IPS-NIHi11 (cell line): ENCODE measurements around the gene CD36.
A peak's percentile ranks its signal among the peaks of the same experiment; 100 is the strongest.

Source experiments
- DNase-seq: peaks from one replicate; pipeline ENCODE4 v3.0.0; 2012; ENCODE audit warnings: mixed read lengths, low spot score

The CD36 gene

DNA sequence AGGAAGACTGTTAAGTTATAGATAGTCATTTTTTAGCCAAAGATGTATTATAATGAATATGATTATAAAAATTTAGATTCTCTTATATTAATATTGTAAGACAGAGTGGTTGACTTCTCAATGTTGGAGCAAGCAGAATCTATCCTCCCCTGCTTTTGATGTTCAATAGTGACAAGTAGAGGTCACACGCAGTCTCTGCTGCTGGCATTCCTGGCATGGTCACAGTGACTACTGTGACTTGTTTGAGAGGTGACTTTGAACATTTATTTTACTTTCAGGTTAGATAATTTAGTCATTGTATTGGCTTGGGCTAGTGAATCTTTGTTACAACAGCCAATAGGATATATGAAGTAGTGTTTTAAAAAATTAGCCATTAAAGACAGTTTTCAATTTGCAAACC, 13.7 kb upstream of the CD36 start:
- DNase-seq, result no peak

DNA sequence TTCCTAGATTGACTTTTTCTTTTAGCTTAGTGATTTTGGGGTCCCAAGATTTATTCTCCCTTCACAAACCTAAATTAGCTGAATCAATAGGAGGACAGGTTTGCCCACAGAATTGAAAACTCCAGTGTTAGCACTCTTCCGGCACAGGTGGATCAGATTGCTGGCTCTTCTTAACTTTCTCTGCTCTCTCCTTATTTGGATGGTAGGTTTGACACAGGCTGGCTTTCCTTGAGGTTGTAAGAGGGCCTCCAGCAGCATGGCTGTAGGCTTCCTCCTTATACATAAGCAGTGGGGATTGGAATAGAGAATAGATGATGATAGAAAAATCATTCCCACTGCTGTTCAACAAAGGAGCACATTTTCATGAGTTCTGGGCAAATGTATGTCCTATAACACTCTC, 9.4 kb upstream of the CD36 start:
- no peak for DNase-seq

DNA sequence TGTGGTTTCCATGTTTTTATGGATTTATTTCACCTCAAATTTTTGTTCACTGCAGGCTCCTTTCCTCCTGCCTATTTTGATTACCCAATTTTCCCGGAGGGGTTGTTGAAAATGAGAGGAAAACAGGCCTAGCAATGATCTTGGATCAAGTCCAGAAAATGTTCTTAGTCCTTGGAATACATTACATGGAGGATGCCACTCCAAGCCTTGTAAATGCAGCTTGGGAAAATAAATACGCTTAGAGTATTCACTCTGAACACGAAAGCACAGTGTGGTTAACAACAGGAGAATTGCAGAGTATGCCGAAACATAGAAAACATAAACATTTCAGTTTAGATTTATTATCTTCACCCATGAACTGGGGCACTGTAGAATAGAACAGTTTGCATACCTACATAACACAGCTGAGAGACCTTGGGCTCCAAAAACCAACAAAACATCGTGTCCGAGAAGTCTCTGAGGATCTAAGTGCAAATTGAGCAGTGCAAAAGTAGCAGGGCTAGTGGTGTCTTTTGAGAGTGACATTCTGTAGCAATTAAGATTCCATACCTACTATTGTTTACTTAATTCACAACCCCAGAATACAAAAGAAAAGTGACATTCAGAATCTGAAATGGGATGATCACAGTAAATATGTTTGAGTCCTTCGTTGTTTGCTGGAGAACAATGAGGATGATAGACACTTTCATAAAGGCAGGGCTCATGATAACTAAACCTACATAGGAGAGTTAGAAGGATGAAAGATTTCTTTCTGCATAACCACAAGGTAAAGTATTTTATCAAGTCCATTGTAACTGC, 7.6 kb upstream of the CD36 start:
- DNase-seq, result no peak

DNA sequence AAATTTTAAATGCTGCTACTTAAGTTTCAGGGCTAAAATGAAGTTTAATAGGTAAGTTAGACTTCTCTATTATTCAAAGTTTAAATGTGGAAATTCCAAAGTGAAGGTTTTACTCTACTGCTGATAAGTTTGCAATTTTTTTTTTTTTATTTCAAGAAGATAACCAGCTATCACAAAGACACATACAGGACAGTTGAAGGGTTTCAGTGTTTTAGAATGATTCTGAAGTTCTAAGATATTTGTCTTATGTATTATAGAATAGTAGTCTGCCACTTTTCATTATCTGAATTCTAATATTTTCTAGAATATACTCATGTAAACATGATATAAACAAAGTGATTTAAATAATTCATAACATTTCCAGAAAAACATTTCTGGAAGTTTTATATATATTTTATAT, 7.0 kb upstream of the CD36 start:
- no peak for DNase-seq

DNA sequence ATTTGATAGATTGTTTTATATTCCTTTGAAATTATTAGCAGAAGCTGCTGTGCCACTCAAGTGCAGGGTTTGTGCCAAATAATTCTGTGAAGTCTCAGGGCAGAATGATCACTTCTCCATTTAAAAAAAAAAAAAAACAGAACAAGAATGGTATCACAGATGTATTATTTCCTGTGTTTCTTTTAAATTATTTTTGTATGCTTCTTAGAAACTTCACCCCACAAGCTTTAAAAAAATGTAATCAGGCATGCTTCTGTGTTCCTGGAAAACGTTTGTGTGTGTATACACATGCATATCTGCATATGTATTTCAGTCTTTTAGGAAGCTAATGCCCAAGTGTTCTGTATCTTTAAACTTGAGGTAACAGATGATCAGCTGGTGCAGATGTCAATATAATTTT, 6.3 kb upstream of the CD36 start:
- DNase-seq, result no peak

DNA sequence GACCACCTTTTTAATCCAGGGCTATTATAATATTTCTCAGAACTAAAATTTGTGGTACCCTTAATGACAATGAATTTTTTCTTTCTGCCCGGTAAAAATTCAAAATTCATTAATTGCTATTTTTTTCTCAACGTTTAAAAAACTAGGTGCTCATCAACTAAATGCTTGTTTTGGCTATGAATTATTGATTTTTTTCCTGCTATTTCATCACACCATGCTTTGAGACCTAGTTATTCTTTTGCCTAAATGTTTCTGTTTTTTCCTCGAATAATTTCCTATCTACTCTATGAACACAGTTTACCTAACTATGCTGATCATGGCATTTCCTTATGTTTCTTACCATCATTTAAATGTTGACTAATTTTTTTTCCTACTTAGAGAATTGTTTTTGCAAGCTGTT, 5.6 kb upstream of the CD36 start:
- DNase-seq, result no peak

DNA sequence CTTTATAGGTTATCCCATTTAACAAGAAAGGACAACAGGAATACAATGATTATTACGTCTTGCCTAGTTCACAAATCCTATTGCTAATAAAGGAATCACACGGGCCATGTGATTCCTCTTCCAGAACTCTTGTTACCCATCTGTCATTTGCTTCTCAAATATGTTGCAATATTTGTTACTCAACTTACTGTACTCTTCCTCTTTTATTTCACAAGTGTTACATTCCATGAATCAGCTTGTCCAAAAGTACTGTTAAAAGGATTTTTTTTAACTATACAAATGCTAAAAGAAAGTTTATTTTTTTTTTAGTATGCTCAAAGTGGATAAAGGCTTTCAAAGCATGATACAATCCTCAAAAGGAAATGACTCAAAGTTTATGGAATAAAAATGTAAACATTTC, 3.9 kb upstream of the CD36 start:
- no peak for DNase-seq

DNA sequence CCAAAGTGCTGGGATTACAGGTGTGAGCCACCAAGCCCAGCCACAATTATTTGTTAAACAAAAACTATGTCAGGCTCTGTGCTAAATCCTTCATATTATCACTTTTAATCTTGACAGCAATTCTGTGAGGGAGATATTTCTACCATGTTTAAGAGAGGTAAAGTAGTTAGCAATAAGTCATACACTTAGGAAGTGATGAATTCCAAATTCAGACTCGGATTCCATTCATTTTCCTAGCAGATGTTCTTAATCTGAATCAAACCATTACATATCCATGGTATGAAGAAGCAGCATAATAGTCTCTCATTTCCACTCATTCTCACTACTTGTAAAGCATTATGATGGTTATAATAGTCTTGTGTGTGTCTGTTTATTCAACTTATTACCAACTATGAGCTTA, 2.9 kb upstream of the CD36 start:
- DNase-seq, result no peak

DNA sequence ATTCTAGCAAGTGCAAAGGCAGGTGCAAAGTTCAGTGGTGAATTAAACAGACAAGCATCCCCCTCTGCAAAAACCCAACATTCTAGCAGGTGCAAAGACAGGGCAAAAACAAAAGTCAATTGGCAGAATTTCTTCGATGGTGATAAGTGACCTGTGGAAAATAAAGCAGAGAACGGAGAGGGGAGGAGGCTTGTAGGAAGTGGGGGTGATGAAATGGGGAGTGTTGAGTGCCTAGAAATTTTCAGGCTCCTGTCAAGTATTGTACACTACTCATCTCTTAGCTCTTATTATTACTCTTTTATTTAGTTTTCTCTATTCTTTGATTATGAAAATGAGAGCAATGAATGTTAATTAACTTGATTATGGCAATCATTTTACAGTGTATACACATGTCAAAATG, 2.4 kb upstream of the CD36 start:
- no peak for DNase-seq

DNA sequence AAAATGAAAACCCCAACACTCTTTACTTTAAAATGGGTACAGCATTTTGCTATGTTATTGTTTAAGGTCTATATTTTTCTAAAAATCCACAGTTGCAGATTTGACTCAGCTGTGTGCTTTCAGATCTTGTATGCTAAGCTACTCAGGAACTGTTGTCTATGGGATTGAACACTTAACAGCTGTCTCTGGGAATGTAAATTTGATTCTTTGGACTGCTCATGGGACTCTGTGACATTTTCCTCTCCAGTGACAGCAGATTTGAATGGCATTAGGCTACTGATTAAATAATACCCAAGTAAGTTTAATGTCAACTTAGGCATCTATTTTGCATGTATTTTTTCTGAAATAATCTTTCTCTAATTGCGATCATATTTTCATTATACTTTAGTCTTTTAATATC, 1.7 kb upstream of the CD36 start:
- no peak for DNase-seq

DNA sequence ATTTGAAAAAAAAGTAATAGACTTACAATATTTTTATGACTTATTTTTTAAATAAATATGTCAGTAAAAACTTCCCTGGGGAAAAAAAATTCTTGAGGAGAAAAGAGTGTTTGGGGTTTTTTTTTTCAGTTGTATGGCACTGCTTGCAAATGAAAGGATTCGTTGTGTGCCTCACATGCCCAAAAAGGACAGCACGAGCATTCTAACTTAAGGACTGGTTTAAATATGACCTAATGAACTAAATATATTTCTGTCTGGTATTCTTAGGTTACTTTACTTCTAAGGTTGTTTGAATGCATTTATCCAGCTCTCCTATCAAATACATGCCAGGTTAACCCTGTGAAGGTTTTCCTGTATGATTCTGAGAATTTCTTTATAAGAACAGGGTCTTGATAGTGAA, 988 bp upstream of the CD36 start:
- no peak for DNase-seq

DNA sequence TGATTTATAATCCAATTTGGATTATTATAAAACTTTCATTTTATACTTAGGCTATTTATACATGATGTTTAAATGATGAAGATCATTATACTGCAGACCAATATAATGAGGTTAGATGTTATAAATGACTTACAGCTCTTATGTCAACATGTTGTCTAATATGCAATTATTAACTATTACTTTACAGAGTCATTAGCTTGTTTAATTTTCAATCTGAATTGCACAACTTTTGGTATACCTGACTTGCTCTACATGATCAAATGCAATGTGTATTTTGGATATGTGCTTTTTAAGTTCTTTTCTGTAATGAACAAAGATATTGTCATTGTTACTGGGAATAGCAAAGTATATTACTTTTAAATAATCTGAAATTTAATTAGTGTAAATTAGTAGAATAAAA, 569 bp downstream of the CD36 start:
- DNase-seq, result no peak

DNA sequence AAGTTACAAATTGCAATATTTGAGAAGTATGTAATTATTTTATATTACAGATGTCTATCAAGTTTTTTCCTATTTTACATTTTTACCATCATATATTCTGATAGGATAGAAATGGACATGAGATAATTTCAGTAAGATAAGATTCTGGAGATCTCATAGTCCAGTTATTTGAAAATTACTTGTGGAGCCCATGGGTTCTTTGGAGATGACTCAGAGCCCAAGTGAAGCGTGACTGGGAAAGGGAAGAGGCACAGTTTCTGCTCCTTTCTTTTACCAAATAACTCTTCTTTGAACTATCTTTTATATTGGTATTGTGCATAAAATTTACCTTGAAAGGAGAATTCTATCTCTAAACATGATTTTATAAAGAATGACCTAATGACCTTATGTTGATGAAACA, 2.4 kb downstream of the CD36 start:
- DNase-seq, result no peak

DNA sequence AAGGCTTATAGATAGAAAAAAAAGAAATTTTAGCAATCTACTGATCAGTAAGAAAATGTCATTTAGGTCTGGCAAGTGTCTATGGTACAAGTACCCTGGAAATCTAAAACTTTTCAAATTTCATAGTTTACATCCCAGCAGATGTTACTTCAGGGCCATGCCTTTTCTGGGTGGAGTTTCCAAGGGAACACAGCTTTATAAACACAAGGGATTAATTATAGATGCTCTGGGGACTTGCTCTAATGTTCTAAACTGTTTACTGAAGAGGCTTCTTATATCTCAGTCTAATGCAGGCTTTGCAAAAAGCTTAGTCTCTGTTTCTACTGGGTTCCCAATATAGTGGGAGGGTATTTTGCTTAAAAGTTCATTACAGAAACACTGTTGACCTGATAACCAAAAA, 3.1 kb downstream of the CD36 start:
- no peak for DNase-seq

DNA sequence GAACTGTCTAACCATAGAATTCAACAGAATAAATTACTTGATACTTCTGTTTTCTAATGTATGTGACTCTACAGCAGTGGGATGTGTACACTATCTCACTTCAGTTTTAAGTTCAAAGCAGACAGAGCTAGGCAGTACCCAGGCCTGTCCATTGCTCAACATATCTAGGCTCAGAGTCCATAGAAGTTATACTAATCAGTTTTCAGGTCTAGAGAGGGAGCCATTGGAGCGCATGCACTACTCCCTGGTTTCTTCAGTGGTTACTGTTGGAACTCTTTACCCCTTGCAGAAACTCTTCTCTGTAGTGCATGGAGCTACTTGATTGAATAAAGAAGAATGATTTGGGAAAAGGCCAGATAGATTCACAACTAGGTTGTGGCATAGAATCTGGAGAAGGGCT, 4.4 kb downstream of the CD36 start:
- DNase-seq, result no peak

DNA sequence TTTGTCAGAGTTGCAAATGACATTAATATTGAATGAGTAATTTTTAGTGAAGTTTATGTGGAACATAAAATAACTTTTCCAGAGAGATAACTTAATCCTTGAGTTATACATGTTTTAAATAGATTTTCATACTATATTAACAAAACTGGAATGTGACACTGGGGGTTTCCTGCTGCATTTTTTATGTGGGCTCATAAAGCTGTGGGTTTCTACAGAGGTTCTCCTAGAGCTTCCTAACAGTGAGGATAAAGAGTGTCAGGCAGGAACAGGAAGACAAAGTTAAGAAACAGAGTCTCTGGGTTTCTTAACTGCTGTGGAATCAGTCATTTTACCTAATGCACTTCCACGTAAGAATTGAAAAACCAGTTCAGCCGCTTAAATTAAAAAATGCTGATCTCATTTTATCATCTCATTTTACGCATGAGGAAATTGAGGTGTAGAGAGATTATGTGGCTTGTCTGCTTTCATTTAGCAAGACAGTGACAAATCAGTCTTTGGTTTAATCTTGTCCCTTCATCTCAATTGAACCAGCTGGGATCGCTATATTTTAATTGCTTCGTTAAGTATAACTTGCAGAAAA, 5.0 kb downstream of the CD36 start:
- DNase-seq, result no peak

DNA sequence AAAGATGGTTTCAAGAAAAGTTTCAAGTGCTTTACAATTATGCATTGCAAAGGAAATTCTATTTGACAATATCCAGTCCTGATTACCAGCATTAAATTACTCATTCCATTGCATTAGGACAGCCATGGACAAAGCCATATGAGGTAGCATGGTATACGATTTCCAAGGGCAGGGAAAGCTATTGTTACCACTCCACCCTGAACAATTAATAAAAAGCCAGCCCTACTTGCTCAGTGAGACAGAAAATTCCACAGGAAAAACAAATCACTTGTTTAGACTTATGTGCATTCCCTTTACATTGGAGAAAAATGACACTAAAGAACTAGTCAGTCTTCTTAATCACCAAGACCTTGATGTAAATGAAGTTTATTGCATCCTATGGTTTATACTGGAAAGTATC, 5.6 kb downstream of the CD36 start:
- peak; percentile 21 for DNase-seq

DNA sequence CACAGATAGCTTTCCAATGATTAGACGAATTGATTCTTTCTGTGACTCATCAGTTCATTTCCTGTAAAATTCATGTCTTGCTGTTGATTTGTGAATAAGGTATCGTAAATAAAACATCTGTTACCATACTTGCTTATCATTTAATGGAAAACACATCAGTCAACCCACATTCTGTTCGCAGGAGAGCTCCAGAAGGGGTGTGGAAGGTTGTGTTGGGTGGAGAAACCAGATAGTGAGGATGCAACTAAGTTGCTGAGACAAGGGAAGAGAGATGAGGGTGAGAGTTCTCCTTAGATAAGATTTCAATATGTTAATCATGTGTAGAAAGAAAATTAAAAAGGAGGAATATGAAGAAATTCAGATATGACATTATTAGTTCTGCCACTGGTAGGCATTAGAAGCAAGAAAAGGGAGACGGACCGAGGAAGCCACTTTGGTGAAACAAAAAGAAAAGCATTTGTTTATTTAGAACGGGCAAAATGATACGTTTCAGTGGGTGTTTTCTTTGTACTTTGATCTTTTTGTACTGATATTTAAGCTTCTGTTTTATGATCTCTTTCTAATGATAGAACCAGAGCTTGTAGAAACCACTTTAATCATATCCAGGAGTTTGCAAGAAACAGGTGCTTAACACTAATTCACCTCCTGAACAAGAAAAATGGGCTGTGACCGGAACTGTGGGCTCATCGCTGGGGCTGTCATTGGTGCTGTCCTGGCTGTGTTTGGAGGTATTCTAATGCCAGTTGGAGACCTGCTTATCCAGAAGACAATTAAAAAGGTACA, 7.8 kb downstream of the CD36 start:
- no peak for DNase-seq

DNA sequence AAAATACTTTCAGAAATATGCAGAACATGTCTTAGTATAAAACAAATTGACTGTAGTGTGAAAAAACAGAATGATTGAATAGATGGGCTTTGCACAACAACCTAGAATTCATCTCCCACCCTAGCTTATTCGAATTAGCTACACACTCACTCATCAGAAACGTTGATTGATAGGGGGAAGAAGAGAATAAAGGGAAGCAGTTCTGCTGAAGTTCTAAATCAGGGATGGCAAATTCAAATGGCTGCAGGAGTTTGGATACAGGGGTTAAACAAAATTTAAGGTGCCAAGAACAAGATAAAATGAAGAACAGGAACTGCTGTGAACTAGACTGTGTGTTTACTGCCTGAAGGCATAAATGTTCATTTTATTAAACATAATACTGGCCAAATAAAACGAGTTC, 9.0 kb downstream of the CD36 start:
- DNase-seq, result no peak

DNA sequence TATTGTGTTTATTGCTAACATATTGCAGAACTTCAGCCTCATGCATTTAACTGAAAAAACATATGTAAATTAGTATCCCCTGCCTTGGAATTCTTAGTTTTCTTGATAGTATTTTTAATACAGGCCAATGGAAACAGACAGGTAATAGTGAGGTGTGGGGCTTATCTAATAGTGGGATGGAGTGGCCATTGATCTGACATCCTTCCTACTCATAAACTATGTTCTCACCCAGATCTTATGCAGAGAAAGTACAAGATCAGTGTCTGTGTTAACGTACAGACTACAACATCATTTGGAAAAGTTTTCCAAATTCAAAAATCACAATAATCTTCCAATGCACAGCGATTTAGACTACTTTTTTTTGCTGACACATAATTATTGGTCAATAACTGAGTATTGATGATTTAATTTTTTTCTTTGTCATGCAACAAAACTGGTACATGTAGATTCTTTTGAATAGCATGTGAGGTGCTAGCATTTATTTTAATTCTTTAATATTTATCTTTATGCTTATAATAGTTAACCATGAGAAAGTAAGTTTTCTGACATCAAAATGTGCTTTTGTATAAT, 9.7 kb downstream of the CD36 start:
- no peak for DNase-seq

DNA sequence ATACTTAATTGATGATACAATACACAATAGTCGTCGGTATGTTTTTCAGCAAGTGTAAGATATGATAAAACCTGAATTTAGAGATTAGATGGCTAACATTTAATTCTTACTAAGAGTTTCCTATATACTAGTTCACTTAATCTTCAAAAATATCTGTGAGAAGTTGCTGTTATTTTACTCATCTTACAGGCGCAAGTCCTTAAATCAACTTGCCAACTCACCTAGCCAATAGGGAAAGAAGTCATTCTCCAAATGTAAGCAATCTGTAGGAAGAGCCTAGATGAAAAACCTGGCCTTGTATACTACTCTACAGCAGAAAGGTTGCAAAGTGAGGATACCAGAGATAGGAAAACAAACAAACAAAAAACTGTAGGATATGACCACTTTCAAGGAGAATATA, 10.6 kb downstream of the CD36 start:
- no peak for DNase-seq

DNA sequence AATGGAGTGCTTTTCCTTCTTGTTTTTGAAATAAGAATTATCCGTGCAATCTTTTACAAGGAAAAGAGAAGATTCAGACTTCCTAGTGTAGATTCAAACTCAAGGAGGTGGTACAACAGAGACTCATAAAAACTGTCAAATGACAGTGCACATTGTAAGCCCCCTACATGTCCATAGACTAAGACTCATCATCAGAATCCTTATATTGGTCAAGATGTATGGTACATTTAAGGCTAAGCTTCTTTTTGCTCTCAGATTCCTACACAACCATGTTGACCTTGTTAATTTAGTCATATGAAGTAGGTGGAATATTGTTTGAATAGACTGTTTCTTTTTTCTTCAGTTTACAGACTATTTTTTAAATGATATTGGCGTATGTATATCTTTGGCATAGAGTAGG, 11.6 kb downstream of the CD36 start:
- DNase-seq, result no peak

DNA sequence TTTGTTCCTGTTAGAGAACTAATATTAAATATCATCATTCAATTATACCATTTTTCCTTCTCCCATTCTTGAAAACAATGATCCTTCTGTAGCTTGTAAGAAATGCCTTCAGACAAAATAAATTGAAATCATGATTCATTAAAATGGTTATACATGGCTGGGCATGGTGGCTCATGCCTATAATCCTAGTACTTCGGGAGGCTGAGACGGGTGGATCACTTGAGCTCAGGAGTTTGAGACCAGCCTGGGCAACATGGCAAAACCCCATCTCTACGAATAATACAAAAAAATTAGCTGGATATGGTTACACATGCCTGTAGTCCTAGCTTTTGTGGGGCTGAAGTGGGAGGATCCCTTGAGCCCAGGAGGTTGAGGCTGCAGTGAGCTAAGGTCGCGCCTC, 13.0 kb downstream of the CD36 start:
- DNase-seq, result no peak
